Lower leg skin (tissue), 4 donors: ENCODE data around the gene ST8SIA6. TPM values are rescaled to one million over a fixed set of nuclear protein-coding genes. Genes with fewer than 3 reads are reported as not detected.

Experiments
- DNase-seq, 2 donors: peaks; one replicate each; pipeline ENCODE4 v3.0.0-alpha.2; 2019; ENCODE audit warnings: low spot score in 2 of 2
- H3K4me3 ChIP-seq: fragments of 200-600 bp; sonication (generic); 2 replicates; pipeline ENCODE4 v1.5.1; 2017; ENCODE audit warnings: mild to moderate bottlenecking, low read depth; ENCODE audit not compliant: poor library complexity, severe bottlenecking
- POLR2A ChIP-seq, 2 donors: fragments of 450-650 bp; IDR thresholded peaks; one replicate each; pipeline ENCODE4 v1.6.1; 2016 to 2017; ENCODE audit warnings: antibody characterized with exemption in 2 of 2, mild to moderate bottlenecking in 1 of 2, moderate library complexity in 1 of 2
- WGBS, 2 donors: methylation state at CpG; one replicate each; pipeline ENCODE4 v1.1.5; 2018; 5-methylcytosine and 5-hydroxymethylcytosine counted together
- intact Hi-C: fragments of 100-400 bp; cut with DNase I; formaldehyde crosslinking; loops from one replicate; pipeline ENCODE4 v1.15.0; 2023; ENCODE audit warnings: low total_unique reads
- total RNA-seq, 4 donors: library from RNA; depleted of rRNA; stranded (reverse); fragments of >200 nt; gene quantifications; one replicate each; pipeline ENCODE4 v1.1.0, GENCODE V29; 2016
- TF ChIP-seq, protein P1 (sequence below), 3 donors: fragments of 450-650 bp; IDR thresholded peaks; one replicate each; pipeline ENCODE4 v1.5.1; 2016; ENCODE audit warnings: antibody characterized with exemption in 3 of 3, mild to moderate bottlenecking in 3 of 3, moderate library complexity in 2 of 3

Gene ST8SIA6
- total RNA-seq, 4 donors from 2014 or later, result 0.34 to 2.8 (median 1.5) TPM

DNA sequence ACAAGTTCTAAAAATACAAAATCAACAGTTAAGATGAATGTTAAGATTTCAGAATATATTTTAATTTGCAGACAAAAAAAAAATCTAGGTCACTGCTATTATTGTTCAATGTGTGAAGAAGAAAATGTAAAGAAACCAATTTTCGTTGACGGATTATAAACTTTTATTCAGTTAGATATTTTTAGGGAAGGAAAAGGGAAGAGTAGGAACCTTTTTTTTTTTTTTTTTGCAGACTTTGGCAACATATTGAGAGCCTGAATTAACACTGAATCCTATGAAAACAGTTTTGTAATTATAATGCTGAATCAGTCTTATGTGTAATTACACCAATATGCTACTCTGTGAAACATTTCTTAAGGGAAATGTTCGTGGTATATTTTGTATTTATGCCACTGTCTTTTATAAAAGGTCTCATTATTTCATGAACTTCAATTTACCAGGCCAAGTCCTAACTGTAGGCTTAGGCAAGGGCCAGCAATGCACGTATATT lies 106.3 kb downstream of the ST8SIA6 start:
- TF ChIP-seq, protein P1, sequence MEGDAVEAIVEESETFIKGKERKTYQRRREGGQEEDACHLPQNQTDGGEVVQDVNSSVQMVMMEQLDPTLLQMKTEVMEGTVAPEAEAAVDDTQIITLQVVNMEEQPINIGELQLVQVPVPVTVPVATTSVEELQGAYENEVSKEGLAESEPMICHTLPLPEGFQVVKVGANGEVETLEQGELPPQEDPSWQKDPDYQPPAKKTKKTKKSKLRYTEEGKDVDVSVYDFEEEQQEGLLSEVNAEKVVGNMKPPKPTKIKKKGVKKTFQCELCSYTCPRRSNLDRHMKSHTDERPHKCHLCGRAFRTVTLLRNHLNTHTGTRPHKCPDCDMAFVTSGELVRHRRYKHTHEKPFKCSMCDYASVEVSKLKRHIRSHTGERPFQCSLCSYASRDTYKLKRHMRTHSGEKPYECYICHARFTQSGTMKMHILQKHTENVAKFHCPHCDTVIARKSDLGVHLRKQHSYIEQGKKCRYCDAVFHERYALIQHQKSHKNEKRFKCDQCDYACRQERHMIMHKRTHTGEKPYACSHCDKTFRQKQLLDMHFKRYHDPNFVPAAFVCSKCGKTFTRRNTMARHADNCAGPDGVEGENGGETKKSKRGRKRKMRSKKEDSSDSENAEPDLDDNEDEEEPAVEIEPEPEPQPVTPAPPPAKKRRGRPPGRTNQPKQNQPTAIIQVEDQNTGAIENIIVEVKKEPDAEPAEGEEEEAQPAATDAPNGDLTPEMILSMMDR (IDR thresholded peaks at IDR 0.05), result no peak
- no peak for TF ChIP-seq POLR2A (IDR thresholded peaks at IDR 0.05)
- DNase-seq, result no peak
- intact Hi-C loops, result no loop called here
- WGBS, 2 donors, result 25 to 32% methylated on average over 4 of the region's 4 CpGs
- H3K4me3 ChIP-seq, result no peak overlapping the region

DNA sequence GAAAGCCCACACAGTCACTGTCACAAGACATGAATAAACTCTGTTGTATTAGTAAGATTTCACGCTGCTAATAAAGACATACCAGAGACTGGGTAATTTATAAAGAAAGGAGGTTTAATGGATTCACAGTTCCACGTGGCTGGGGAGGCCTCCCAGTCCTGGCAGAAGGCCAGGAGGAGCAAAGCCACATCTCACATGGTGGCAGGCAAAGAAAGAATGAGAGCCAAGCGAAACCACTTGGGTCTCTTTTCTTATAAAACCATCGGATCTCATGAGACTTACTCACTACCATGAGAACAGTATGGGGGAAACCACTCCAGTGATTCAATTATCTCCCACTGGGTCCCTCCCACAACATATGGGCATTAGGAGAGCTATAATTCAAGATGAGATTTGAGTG lies 110.2 kb downstream of the ST8SIA6 start:
- 61 to 62% methylated on average over 4 of the region's 4 CpGs for WGBS, 2 donors
- intact Hi-C loops, result no loop called here
- no peak for TF ChIP-seq POLR2A (IDR thresholded peaks at IDR 0.05)
- TF ChIP-seq, protein P1 (IDR thresholded peaks at IDR 0.05), result no peak
- H3K4me3 ChIP-seq, result no peak overlapping the region
- DNase-seq, result no peak

GRCh38 chr10:17343118-17343517 lies 111.3 kb downstream of the ST8SIA6 start:
- no peak for DNase-seq
- intact Hi-C loops, result no loop called here
- 84 to 91% methylated on average over 3 of the region's 3 CpGs for WGBS, 2 donors
- no peak overlapping the region for H3K4me3 ChIP-seq
- TF ChIP-seq, protein P1 (IDR thresholded peaks at IDR 0.05), result no peak
- TF ChIP-seq POLR2A (IDR thresholded peaks at IDR 0.05), result no peak

GRCh38 chr10:17340144-17340829 lies 114.1 kb downstream of the ST8SIA6 start:
- TF ChIP-seq POLR2A (IDR thresholded peaks at IDR 0.05), result no peak
- TF ChIP-seq, protein P1 (IDR thresholded peaks at IDR 0.05), result no peak
- no peak overlapping the region for H3K4me3 ChIP-seq
- DNase-seq, result no peak
- intact Hi-C loops, result no loop called here
- WGBS, 2 donors, result 90 to 93% methylated on average over 13 of the region's 13 CpGs

DNA sequence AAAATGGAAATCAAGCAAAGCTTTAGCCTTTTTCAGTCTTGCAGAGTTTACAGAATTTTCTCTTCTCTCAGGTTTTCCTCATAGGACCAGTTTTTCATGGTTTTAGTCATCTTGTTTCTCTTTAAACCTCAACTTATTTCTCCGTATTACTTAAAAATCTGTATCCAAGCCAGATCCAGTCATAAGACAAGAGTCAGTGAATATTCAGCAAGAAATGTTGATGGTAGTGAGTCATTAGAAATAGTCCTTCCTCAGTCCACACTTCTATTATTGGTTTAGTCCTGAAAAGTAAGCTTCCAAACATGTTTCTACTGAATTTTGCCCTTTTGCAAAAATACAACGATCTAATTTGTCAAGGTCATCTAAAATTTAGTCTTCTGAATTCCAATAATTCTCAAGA lies 119.3 kb downstream of the ST8SIA6 start:
- no peak for DNase-seq
- TF ChIP-seq POLR2A (IDR thresholded peaks at IDR 0.05), result no peak
- TF ChIP-seq, protein P1 (IDR thresholded peaks at IDR 0.05), result no peak
- WGBS, 2 donors, result 64 to 66% methylated on average over 2 of the region's 2 CpGs
- H3K4me3 ChIP-seq, result no peak overlapping the region
- intact Hi-C loops, result no loop called here

GRCh38 chr10:17330501-17330900 lies 123.9 kb downstream of the ST8SIA6 start:
- WGBS, 2 donors, result 82 to 88% methylated on average over 2 of the region's 2 CpGs

More at GRCh38 chr10:17330501-17330900, 123.9 kb downstream of the ST8SIA6 start:
- H3K4me3 ChIP-seq, result no peak overlapping the region
- DNase-seq, result no peak
- no peak for TF ChIP-seq POLR2A (IDR thresholded peaks at IDR 0.05)
- TF ChIP-seq, protein P1 (IDR thresholded peaks at IDR 0.05), result no peak
- intact Hi-C loops, result no loop called here
